Umbilical cord (tissue), 2 donors: Measurements from ENCODE around the gene HNRNPCL4. TPM values are rescaled to one million over a fixed set of nuclear protein-coding genes. Genes with fewer than 3 reads are reported as not detected.
"Not testable (repeated sequence)": the region's sequence is repeated elsewhere in the genome, so short reads cannot be mapped to it uniquely, and the experiment has no call there.

Source experiments
- DNase-seq: peaks from one replicate; pipeline ENCODE4 v3.0.0-alpha.2; 2015; ENCODE audit warnings: low spot score
- total RNA-seq: library from RNA; depleted of rRNA; stranded (reverse); fragments of >200 nt; gene quantifications from one replicate; pipeline ENCODE4 v1.2.3, GENCODE V29; 2014; ENCODE audit warnings: low replicate concordance; ENCODE audit not compliant: insufficient read depth

The HNRNPCL4 gene
- not detected for total RNA-seq

GRCh38 chr1:13165531-13165930 is at the start of gene HNRNPCL4:
Gene HNRNPCL4 (minus strand): TSS chr1:13165631. CDS start chr1:13165467, 164 bp downstream.
- not testable (repeated sequence) for DNase-seq

- not testable (repeated sequence) for DNase-seq
Measured at GRCh38 chr1:13208712-13209111, 43.3 kb upstream of the HNRNPCL4 start.

GRCh38 chr1:13201309-13201708 is 35.9 kb upstream of the HNRNPCL4 start, which contains the start of gene PRAMEF13:
Gene PRAMEF13 (minus strand): TSS chr1:13201409. CDS start chr1:13199589, 1,820 bp downstream.
- not testable (repeated sequence) for DNase-seq

- not testable (repeated sequence) for DNase-seq
Measured at GRCh38 chr1:13171548-13171947, 6.1 kb upstream of the HNRNPCL4 start, which contains the start of gene PRAMEF9. Gene PRAMEF9 (plus strand): TSS chr1:13171848. CDS start chr1:13175281, 3,433 bp downstream.

- not testable (repeated sequence) for DNase-seq
Measured at GRCh38 chr1:13155909-13156308, 9.5 kb downstream of the HNRNPCL4 start, which contains the start of gene PRAMEF26. Gene PRAMEF26 (minus strand): TSS chr1:13156009. CDS start chr1:13153095, 2,914 bp downstream.

GRCh38 chr1:13116754-13117153 is 48.7 kb downstream of the HNRNPCL4 start, which contains the start of gene HNRNPCL2:
Gene HNRNPCL2 (minus strand): TSS chr1:13116854. CDS start chr1:13116400, 454 bp downstream.
- DNase-seq, result not testable (repeated sequence)

Other genes with a start within 250 kb of the HNRNPCL4 start
- not detected for gene PRAMEF7, start 249.0 kb downstream of the HNRNPCL4 start, total RNA-seq
- gene PRAMEF6, start 218.1 kb downstream of the HNRNPCL4 start, total RNA-seq, result not detected
- gene PRAMEF27, start 109.1 kb downstream of the HNRNPCL4 start, total RNA-seq, result not detected
- 2.9 TPM for gene HNRNPCL3, start 104.9 kb downstream of the HNRNPCL4 start, total RNA-seq
- not detected for gene PRAMEF25, start 94.9 kb downstream of the HNRNPCL4 start, total RNA-seq
- 2.2 TPM for gene HNRNPCL2, start 48.8 kb downstream of the HNRNPCL4 start, total RNA-seq
- not detected for gene PRAMEF26, start 9.6 kb downstream of the HNRNPCL4 start, total RNA-seq
- gene PRAMEF9, start 6.2 kb upstream of the HNRNPCL4 start, total RNA-seq, result not detected
- gene PRAMEF13, start 35.8 kb upstream of the HNRNPCL4 start, total RNA-seq, result not detected
- gene PRAMEF18, start 60.5 kb upstream of the HNRNPCL4 start, total RNA-seq, result 1.4 TPM
- not detected for gene PRAMEF5, start 88.6 kb upstream of the HNRNPCL4 start, total RNA-seq
- gene PRAMEF8, start 119.5 kb upstream of the HNRNPCL4 start, total RNA-seq, result 0.48 TPM
- not detected for gene PRAMEF33, start 137.9 kb upstream of the HNRNPCL4 start, total RNA-seq
- gene PRAMEF15, start 149.9 kb upstream of the HNRNPCL4 start, total RNA-seq, result 0.48 TPM
- gene PRAMEF14, start 181.5 kb upstream of the HNRNPCL4 start, total RNA-seq, result not detected
- gene PRAMEF19, start 206.3 kb upstream of the HNRNPCL4 start, total RNA-seq, result not detected
- gene PRAMEF17, start 224.0 kb upstream of the HNRNPCL4 start, total RNA-seq, result 1.9 TPM
- not detected for gene PRAMEF20, start 244.8 kb upstream of the HNRNPCL4 start, total RNA-seq